ENCODE data around the gene CKAP5.

- TF ChIP-seq POLR2A (IDR thresholded peaks at IDR 0.05; ENCODE audit: low read length) (no peak), GATA1 (IDR thresholded peaks at IDR 0.05; ENCODE audit: low read depth, low read length) (no peak)
Observed at GRCh38 chr11:46894506-46894905, 48.4 kb upstream of the CKAP5 start.

Data from erythroblast (primary cell).